GM12891 (cell line): Measurements from ENCODE around the gene CERCAM.

Experiments used
- POLR2A ChIP-seq: IDR thresholded peaks from 2 replicates; pipeline ENCODE4 v1.6.1; 2011; ENCODE audit warnings: low read depth, low read length, control low read depth
- POLR2AphosphoS5 ChIP-seq: IDR thresholded peaks from 2 replicates; pipeline ENCODE4 v1.6.1; 2011; ENCODE audit warnings: low read depth, low read length, control low read depth
- TAF1 ChIP-seq: IDR thresholded peaks from 2 replicates; pipeline ENCODE4 v1.6.1; 2011; ENCODE audit warnings: low read depth, low read length, control low read depth

GRCh38 chr9:128424268-128424780, 3.7 kb downstream of the CERCAM start:
- no peak for TF ChIP-seq TAF1
- no peak for TF ChIP-seq POLR2A
- no peak for TF ChIP-seq POLR2AphosphoS5
